ENCODE results near the gene LAMP5. TPM values are rescaled to one million over a fixed set of nuclear protein-coding genes. Genes with fewer than 3 reads are reported as not detected.

LAMP5 gene
- total and polyA plus RNA-seq, 2 experiments from 2014 or later: 0.89 to 1.9 TPM

DNA sequence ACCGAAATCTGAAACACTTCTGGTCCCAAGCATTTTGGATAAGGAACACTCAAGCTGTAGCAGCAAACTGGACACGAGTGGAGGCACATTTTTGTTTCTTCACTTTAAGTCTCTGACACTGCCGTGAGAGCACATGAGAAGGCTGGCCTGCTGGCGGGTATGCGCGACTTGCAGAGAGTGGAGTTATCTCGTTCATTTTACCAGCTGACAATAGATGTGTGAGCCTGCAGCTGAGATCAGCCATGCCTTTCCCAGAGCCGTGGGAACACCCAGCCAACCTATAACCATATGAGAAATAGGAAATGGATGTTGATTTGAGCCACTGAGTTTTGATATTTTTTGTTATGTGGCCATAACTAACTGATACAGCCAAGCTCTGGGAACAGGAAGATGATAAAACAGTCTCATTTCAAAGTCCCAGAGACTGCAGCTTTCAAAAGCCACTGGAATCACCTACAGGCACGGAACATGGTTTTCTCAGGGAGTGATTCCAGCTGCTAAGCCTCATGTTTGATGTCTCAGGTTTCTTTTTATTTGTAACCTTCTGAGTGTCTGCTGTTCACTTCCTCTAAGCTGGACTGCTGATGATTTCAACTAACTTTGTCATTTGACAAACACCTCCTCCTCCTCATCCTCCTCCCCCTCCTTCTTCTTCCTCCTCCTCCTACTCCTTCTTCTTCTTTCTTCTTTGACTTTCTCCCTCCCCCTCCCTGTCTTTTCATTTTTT is 28.6 kb upstream of the LAMP5 start:
- H3K4me1 ChIP-seq (ENCODE audit: low read depth): no peaks in the 10 kb centered on the region
- peaks cover 8% of the 10 kb centered on the region for H3K27me3 ChIP-seq
- no peak overlapping the region for H3K4me3 ChIP-seq
- no peak overlapping the region for H3K27ac ChIP-seq
- no peak for DNase-seq (ENCODE audit: low read depth in 1 of 2, low spot score in 1 of 2)
- TF ChIP-seq, protein P1, sequence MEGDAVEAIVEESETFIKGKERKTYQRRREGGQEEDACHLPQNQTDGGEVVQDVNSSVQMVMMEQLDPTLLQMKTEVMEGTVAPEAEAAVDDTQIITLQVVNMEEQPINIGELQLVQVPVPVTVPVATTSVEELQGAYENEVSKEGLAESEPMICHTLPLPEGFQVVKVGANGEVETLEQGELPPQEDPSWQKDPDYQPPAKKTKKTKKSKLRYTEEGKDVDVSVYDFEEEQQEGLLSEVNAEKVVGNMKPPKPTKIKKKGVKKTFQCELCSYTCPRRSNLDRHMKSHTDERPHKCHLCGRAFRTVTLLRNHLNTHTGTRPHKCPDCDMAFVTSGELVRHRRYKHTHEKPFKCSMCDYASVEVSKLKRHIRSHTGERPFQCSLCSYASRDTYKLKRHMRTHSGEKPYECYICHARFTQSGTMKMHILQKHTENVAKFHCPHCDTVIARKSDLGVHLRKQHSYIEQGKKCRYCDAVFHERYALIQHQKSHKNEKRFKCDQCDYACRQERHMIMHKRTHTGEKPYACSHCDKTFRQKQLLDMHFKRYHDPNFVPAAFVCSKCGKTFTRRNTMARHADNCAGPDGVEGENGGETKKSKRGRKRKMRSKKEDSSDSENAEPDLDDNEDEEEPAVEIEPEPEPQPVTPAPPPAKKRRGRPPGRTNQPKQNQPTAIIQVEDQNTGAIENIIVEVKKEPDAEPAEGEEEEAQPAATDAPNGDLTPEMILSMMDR (IDR thresholded peaks at IDR 0.05; ENCODE audit: low read depth, low read length): no peak
- H3K36me3 ChIP-seq: no peaks in the 10 kb centered on the region
- no peaks in the 10 kb centered on the region for H3K9me3 ChIP-seq (ENCODE audit: low read depth)

GRCh38 chr20:9487231-9487630 is 27.2 kb upstream of the LAMP5 start:
- H3K27me3 ChIP-seq: peaks cover 8% of the 10 kb centered on the region
- no peak for DNase-seq (ENCODE audit: low read depth in 1 of 2, low spot score in 1 of 2)
- H3K36me3 ChIP-seq: no peaks in the 10 kb centered on the region
- H3K4me3 ChIP-seq: no peak overlapping the region
- TF ChIP-seq, protein P1 (IDR thresholded peaks at IDR 0.05; ENCODE audit: low read depth, low read length): no peak
- no peaks in the 10 kb centered on the region for H3K4me1 ChIP-seq (ENCODE audit: low read depth)
- no peak overlapping the region for H3K27ac ChIP-seq
- H3K9me3 ChIP-seq (ENCODE audit: low read depth): no peaks in the 10 kb centered on the region

DNA sequence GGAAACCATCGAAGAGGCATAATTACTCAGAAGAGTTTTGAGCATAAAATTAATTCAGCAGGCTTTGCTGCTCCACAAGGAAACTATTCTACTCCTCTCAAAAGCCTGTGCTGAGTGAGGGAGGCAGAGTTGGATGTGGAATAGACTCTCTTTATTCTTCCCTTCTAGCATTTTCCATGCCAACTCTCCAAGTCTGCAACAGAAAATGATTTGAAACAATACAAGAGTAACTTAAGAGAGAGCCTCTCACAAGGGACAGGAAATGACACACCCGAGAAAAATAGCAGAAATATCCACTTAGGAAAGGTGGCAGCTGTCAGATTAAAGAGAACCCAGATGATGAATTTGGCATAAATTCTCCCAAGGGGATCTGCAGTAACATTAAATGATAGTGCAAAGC is 26.3 kb upstream of the LAMP5 start:
- Histone ChIP-seq H3K27ac (no peak overlapping the region), H3K27me3 (no peaks in the 10 kb centered on the region), H3K36me3 (no peaks in the 10 kb centered on the region), H3K9me3 (ENCODE audit: low read depth) (no peaks in the 10 kb centered on the region), H3K4me3 (no peak overlapping the region), H3K4me1 (ENCODE audit: low read depth) (no peaks in the 10 kb centered on the region)
- DNase-seq (ENCODE audit: low read depth in 1 of 2, low spot score in 1 of 2): no peak
- TF ChIP-seq, protein P1 (IDR thresholded peaks at IDR 0.05; ENCODE audit: low read depth, low read length): no peak

DNA sequence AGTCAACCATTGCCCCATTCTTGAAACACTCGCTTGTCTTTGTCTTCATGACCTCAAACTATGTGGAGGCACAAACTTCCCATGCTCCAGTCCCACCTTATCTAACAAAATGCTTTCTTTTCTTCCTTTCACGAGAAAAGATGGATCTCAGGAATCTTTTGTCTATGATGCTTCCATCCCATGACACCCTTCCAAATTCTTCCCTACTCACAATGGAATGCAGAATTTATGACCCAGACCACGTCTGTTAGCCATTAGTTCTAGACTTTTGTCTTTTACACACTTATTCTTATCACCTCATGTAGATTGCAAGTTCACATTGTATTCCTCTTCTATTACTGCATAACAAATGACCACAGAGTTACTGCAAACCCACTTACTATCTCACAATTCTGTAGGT is 24.2 kb upstream of the LAMP5 start:
- H3K4me1 ChIP-seq (ENCODE audit: low read depth): no peaks in the 10 kb centered on the region
- H3K4me3 ChIP-seq: no peak overlapping the region
- no peaks in the 10 kb centered on the region for H3K9me3 ChIP-seq (ENCODE audit: low read depth)
- TF ChIP-seq, protein P1 (IDR thresholded peaks at IDR 0.05; ENCODE audit: low read depth, low read length): no peak
- H3K27me3 ChIP-seq: no peaks in the 10 kb centered on the region
- no peak overlapping the region for H3K27ac ChIP-seq
- no peaks in the 10 kb centered on the region for H3K36me3 ChIP-seq
- no peak for DNase-seq (ENCODE audit: low read depth in 1 of 2, low spot score in 1 of 2)

DNA sequence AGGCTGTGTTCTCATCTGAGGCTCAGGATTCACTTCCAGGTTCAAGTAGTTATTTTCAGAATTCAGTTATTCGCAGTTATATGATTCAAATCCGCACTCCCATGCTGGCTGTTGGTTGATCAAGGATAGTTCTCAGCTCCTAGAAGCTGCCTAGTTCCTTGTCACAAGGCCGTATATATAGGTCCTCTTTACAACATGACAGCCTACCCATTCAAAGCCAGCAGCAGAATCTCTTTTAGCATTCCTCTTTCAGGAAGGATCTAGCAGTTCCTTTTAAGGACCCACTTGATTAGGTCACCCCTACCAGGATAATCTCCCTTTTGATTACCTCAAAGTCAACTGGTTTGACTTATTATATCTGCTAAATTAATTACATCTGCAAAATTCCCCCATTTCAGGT is 23.8 kb upstream of the LAMP5 start:
- Histone ChIP-seq H3K27ac (no peak overlapping the region), H3K4me3 (no peak overlapping the region), H3K27me3 (no peaks in the 10 kb centered on the region), H3K9me3 (ENCODE audit: low read depth) (no peaks in the 10 kb centered on the region), H3K36me3 (no peaks in the 10 kb centered on the region), H3K4me1 (ENCODE audit: low read depth) (no peaks in the 10 kb centered on the region)
- TF ChIP-seq, protein P1 (IDR thresholded peaks at IDR 0.05; ENCODE audit: low read depth, low read length): no peak
- no peak for DNase-seq (ENCODE audit: low read depth in 1 of 2, low spot score in 1 of 2)

Data from cardiac muscle cell (in vitro differentiated cells and primary cell).